ENCODE measurements around the gene ZNF236. TPM values are rescaled to one million over a fixed set of nuclear protein-coding genes. Genes with fewer than 3 reads are reported as not detected.
A peak's percentile ranks its signal among the peaks of the same experiment; 100 is the strongest.

The ZNF236 gene
- total and polyA plus RNA-seq, 2 of the 8 experiments (the other 6 are each of a cell fraction or from before 2014, with no cell fraction given) = 6.7 to 14.5 TPM

DNA sequence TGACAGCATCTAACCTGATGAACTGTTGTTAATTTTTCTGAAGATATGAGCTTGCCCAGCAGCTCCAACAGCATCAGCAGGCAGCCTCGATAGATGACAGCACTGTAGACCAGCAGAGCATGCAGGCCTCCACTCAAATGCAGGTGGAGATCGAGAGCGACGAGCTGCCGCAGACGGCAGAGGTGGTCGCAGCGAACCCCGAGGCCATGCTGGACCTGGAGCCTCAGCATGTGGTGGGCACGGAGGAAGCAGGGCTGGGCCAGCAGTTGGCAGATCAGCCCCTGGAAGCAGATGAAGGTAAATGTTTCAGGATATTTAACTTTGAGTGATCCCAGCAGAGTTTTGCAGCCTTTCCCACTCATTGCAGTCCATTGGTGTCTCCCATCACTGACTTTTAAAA lies 85.9 kb downstream of the ZNF236 start:
- FAIRE-seq = no peak
- Histone ChIP-seq H4K5ac (ENCODE audit: insufficient read length, low read depth, low read length) (no peak overlapping the region), H2BK12ac (ENCODE audit: low read depth, low read length) (no peak overlapping the region), H3K9ac (replicated peaks in 1 of 4; ENCODE audit: extremely low read depth in 1 of 4, low read depth in 3 of 4, low read length in 3 of 4) (no peak overlapping the region), H2BK5ac (ENCODE audit: low read depth, low read length) (no peak overlapping the region), H3K23ac (ENCODE audit: insufficient read length) (no peak overlapping the region), H3K9me3 (ENCODE audit: insufficient read depth in 2 of 2, low read depth in 1 of 2, low read length in 1 of 2) (no peaks in the 10 kb centered on the region), H3K79me1 (ENCODE audit: low read depth, low read length) (no peaks in the 10 kb centered on the region), H3K23me2 (ENCODE audit: low read depth, low read length) (no peaks in the 10 kb centered on the region), H3K4me1 (replicated peaks in 1 of 4; ENCODE audit: control insufficient read depth in 3 of 4, insufficient read depth in 4 of 4, low read length in 3 of 4) (no peaks in the 10 kb centered on the region), H3K14ac (ENCODE audit: insufficient read length) (no peak overlapping the region), H3K79me2 (ENCODE audit: control insufficient read depth in 1 of 2, insufficient read depth in 2 of 2, low read length in 2 of 2) (no peaks in the 10 kb centered on the region), H2AK5ac (ENCODE audit: low read depth, low read length) (no peak overlapping the region), H4K91ac (replicated peaks; ENCODE audit: insufficient read length, low read length) (no peak overlapping the region), H3K4ac (replicated peaks; ENCODE audit: insufficient read length, low read depth, low read length) (no peak overlapping the region), H3K56ac (replicated peaks; ENCODE audit: insufficient read length, low read depth, low read length) (no peak overlapping the region), H2BK15ac (ENCODE audit: low read length) (no peak overlapping the region), H3K4me2 (ENCODE audit: insufficient read depth in 1 of 2, low read depth in 2 of 2, low read length in 2 of 2) (no peak overlapping the region), H3K27me3 (replicated peaks in 1 of 4; ENCODE audit: control insufficient read depth in 3 of 4, extremely low read depth in 1 of 4, insufficient read depth in 3 of 4, low read length in 3 of 4) (no peaks in the 10 kb centered on the region), H3K27ac (ENCODE audit: low read depth, low read length) (no peak overlapping the region), H4K8ac (ENCODE audit: extremely low read depth, insufficient read depth, low read length) (peak overlapping the region; percentile 25; the same call in 1 of the 2 replicates), H2AFZ (ENCODE audit: low read length) (no peak overlapping the region), H3K18ac (ENCODE audit: extremely low read depth, low read length) (no peak overlapping the region), H2BK120ac (replicated peaks; ENCODE audit: low read depth, low read length) (no peak overlapping the region), H4K20me1 (replicated peaks in 1 of 2; ENCODE audit: control insufficient read depth in 1 of 2, insufficient read depth in 2 of 2, low read length in 2 of 2) (no peaks in the 10 kb centered on the region), H3K36me3 (ENCODE audit: control insufficient read depth in 2 of 4, insufficient read depth in 4 of 4, low read length in 3 of 4) (peaks cover 5 to 23% (median 6%) of the 10 kb centered on the region in 4 experiments), H3K4me3 (ENCODE audit: extremely low read depth in 1 of 4, insufficient read depth in 2 of 4, low read depth in 3 of 4, low read length in 4 of 4) (no peak overlapping the region), H2BK20ac (ENCODE audit: low read length) (no peak overlapping the region)
- TF ChIP-seq BRCA1 (IDR thresholded peaks at IDR 0.05; ENCODE audit: low read depth, low read length) (no peak), KDM1A (IDR thresholded peaks at IDR 0.05; ENCODE audit: borderline replicate concordance, low read length) (no peak), BACH1 (IDR thresholded peaks at IDR 0.05; ENCODE audit: low read length) (no peak), TAF7 (optimal IDR thresholded peaks at IDR 0.05; ENCODE audit: borderline replicate concordance, low read depth, low read length) (no peak), MAFK (IDR thresholded peaks at IDR 0.05; ENCODE audit: low read depth, low read length) (no peak), CEBPB (IDR thresholded peaks at IDR 0.05; ENCODE audit: low read depth, low read length) (no peak), TBP (IDR thresholded peaks at IDR 0.05; ENCODE audit: low read depth, low read length) (no peak), TEAD4 (IDR thresholded peaks at IDR 0.05; ENCODE audit: low read depth, low read length) (no peak), POU5F1 (IDR thresholded peaks at IDR 0.05; ENCODE audit: low read depth, low read length) (no peak), SIRT6 (IDR thresholded peaks at IDR 0.05; ENCODE audit: low read length) (no peak), POLR2AphosphoS5 (IDR thresholded peaks at IDR 0.05; ENCODE audit: low read depth, low read length) (no peak), GTF2F1 (IDR thresholded peaks at IDR 0.05; ENCODE audit: borderline replicate concordance, low read depth, low read length) (no peak), JUND (IDR thresholded peaks at IDR 0.05; ENCODE audit: low read length) (no peak), KDM5A (IDR thresholded peaks at IDR 0.05; ENCODE audit: low read length) (no peak), RFX5 (IDR thresholded peaks at IDR 0.05; ENCODE audit: borderline replicate concordance, low read depth, low read length) (no peak)
- ChIA-PET POLR2A (ENCODE audit: partially characterized antibody) (no interaction called here), CTCF (ENCODE audit: partially characterized antibody) (interaction anchor here (1.2 to 1.3 kb wide), 2 partner anchors 34 to 105 kb away, joined by 3 read pairs; no protein-coding TSS in a partner anchor)
- WGBS, 2 experiments (ENCODE audit: extremely low coverage in 1 of 2, insufficient coverage in 1 of 2, insufficient read length in 1 of 2, insufficient replicate concordance in 2 of 2, low coverage in 1 of 2, low lambda C conversion rate in 2 of 2, missing lambda C conversion rate in 1 of 2) = 95% methylated on average over 10 of the region's 10 CpGs; no CpG with 5 or more reads in 1 of the 2 experiments
- no peak for DNase-seq (ENCODE audit: low read depth in 1 of 2, low spot score in 2 of 2)

All from H1 (cell line).